ENCODE results near the gene PTPRT. TPM values are rescaled to one million over a fixed set of nuclear protein-coding genes. Genes with fewer than 3 reads are reported as not detected.

PTPRT gene
- total and polyA plus RNA-seq, 9 donors, result under 0.01 to 3.2 (median 0.22) TPM; not detected in 1

DNA sequence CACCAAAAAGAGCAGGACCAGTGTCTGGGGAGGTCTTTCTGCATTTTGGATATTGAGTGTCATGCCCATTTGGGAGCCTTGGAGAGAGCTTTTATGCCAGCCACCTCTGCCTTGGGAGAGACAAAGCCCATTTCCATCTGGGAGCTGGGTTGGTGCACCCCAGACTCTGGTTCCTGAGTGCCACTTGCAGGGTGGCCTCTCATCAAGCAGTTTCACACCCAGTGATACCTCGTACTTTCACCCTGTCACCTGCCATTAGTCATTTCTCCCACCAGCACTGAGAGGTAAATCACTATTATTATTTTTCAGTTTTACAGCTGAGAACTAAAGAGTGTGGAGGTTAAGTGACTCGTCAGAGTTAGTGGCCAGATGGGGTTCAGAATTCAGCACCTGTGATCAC lies 94.7 kb downstream of the PTPRT start:
- TF ChIP-seq EP300 (IDR thresholded peaks at IDR 0.05) (no peak), POLR2A (IDR thresholded peaks at IDR 0.05) (no peak), CTCF (IDR thresholded peaks at IDR 0.05) (no peak)

DNA sequence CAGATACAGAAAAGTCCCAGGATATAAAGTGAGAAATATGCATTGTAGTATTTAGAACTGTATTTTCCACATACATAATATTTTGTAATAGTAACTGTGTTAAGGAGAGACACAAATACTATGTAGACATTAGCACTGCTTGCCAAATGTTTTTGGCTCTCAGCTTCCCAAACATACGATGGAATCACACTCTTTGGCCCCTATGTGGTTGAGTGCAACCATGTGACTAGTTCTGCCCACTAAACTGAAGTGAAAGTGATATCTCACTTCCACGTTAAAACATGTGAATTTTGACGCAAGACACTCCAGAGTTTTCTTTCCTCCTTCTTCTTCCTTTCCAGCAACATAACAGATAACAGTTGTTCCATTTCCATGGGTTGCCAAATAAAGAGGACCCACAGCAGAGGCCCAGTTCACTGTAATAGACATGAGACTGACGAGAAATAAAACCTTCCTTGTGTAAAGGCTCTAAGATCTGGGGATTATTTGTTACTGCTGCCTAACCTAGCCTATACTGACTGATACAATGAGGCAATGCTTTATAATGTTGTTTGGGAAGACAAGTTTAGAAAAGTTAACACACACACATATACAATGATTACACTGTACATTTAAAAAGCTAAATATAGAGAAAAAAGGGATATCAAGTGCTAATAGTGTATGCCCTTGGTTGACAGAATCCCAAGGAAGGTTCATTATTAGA lies 97.2 kb downstream of the PTPRT start:
- intact Hi-C loops (cut with DNase I), result no loop called here
- H3K27me3 ChIP-seq, result no peaks in the 10 kb centered on the region
- WGBS, 3 donors, result 53 to 64% (median 57%) methylated on average over 4 of the region's 4 CpGs
- H3K36me3 ChIP-seq, result no peaks in the 10 kb centered on the region
- DNase-seq, result no peak
- H3K27ac ChIP-seq, result no peak overlapping the region
- no peaks in the 10 kb centered on the region for H3K9me3 ChIP-seq
- no peaks in the 10 kb centered on the region for H3K4me1 ChIP-seq (ENCODE audit: insufficient read depth)
- no peak for TF ChIP-seq POLR2A (IDR thresholded peaks at IDR 0.05)
- no peak for TF ChIP-seq EP300 (IDR thresholded peaks at IDR 0.05)
- no peak for TF ChIP-seq CTCF (IDR thresholded peaks at IDR 0.05)
- no peak overlapping the region for H3K4me3 ChIP-seq

More for the DNA sequence above, 94.7 kb downstream of the PTPRT start:
- WGBS, 3 donors, result 65 to 77% (median 73%) methylated on average over 2 of the region's 2 CpGs
- Histone ChIP-seq H3K4me1 (ENCODE audit: insufficient read depth) (no peaks in the 10 kb centered on the region), H3K9me3 (no peaks in the 10 kb centered on the region), H3K36me3 (no peaks in the 10 kb centered on the region), H3K27ac (no peak overlapping the region), H3K4me3 (no peak overlapping the region), H3K27me3 (no peaks in the 10 kb centered on the region)
- intact Hi-C loops (cut with DNase I), result no loop called here
- no peak for DNase-seq

DNA sequence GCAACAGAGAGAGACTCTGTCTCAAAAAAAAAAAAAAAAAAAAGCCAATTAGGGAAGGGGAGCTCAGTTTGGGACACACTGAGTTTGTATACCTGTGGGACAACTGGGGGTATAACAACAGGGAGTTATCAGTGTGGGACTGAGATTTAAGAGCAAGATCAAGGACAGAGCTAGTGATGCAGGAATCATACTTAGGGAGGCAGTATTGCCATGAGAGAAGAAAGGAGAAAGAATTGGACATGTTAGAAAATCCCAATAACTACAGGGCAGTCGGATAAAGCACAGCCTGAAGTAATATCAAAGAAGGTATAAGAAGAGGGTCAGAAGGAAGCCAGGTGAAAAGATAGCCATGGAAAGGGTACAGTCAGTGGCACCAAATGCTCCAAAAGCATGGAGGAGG lies 121.2 kb downstream of the PTPRT start:
- intact Hi-C loops (cut with DNase I), result no loop called here
- Histone ChIP-seq H3K27me3 (no peaks in the 10 kb centered on the region), H3K36me3 (no peaks in the 10 kb centered on the region), H3K27ac (no peak overlapping the region), H3K4me3 (no peak overlapping the region), H3K4me1 (ENCODE audit: insufficient read depth) (no peaks in the 10 kb centered on the region), H3K9me3 (no peaks in the 10 kb centered on the region)
- 65 to 79% (median 73%) methylated on average over 1 of the region's 1 CpG for WGBS, 3 donors
- DNase-seq, result no peak
- TF ChIP-seq CTCF (IDR thresholded peaks at IDR 0.05) (no peak), EP300 (IDR thresholded peaks at IDR 0.05) (no peak), POLR2A (IDR thresholded peaks at IDR 0.05) (no peak)

DNA sequence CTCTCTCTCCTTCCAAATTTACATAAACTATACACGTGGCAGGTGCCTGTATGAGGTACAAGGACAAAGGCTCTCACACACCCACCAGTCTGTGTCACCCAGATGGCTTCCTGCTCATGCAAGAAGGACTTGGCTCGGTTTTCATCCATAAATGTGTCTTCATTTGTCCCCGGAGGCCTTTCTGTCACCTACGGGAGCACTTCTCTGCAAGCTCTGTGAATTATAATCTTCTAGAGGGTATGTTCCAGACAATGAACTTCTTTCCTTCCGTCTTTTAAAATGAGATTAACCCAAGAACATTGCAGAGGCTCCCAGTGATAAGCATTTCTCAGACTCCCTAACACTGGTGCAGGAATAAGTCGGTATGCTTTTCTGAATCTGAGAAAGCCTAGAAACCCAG lies 123.6 kb downstream of the PTPRT start:
- no peaks in the 10 kb centered on the region for H3K4me1 ChIP-seq (ENCODE audit: insufficient read depth)
- no peak for DNase-seq
- no peak overlapping the region for H3K4me3 ChIP-seq
- intact Hi-C loops (cut with DNase I), result no loop called here
- TF ChIP-seq POLR2A (IDR thresholded peaks at IDR 0.05) (no peak), CTCF (IDR thresholded peaks at IDR 0.05) (no peak), EP300 (IDR thresholded peaks at IDR 0.05) (no peak)
- no peaks in the 10 kb centered on the region for H3K9me3 ChIP-seq
- H3K36me3 ChIP-seq, result no peaks in the 10 kb centered on the region
- no peak overlapping the region for H3K27ac ChIP-seq
- 59 to 71% (median 61%) methylated on average over 6 of the region's 6 CpGs for WGBS, 3 donors
- no peaks in the 10 kb centered on the region for H3K27me3 ChIP-seq

Measured in ovary (tissue), 9 donors.